Activated B cell treated with CpG ODN at 0.5 μM for 24 hours (primary cell): ENCODE data around the gene WNT5A. TPM values are rescaled to one million over a fixed set of nuclear protein-coding genes. Genes with fewer than 3 reads are reported as not detected.
A peak's percentile ranks its signal among the peaks of the same experiment; 100 is the strongest.

Source experiments
- ATAC-seq: fragments of 200-7000 bp; cut with Tn5 transposase; one replicate; pipeline ENCODE4 v1.10.0; 2021; ENCODE audit warnings: low read depth, mild to moderate bottlenecking, moderate library complexity
- CTCF ChIA-PET: fragments of 350-600 bp; sonication (Branson Sonifier 250); formaldehyde crosslinking; loops from one replicate; lab custom pipeline; 2021; ENCODE audit warnings: antibody characterized with exemption; lab: Charles Lee
- POLR2A ChIA-PET: fragments of 350-600 bp; sonication (Branson Sonifier 250); formaldehyde crosslinking; loops from one replicate; lab custom pipeline; 2021; ENCODE audit warnings: antibody characterized with exemption; lab: Charles Lee
- DNase-seq: peaks from one replicate; pipeline ENCODE4 v3.0.0; 2022
- H3K27ac Mint-ChIP-seq: one replicate; pipeline ENCODE4 v1.8.0; 2020; ENCODE audit warnings: mixed read lengths
- H3K27me3 Mint-ChIP-seq: one replicate; pipeline ENCODE4 v1.8.0; 2021; ENCODE audit warnings: mixed read lengths
- H3K36me3 Mint-ChIP-seq: one replicate; pipeline ENCODE4 v1.8.0; 2021; ENCODE audit warnings: low read depth, mixed read lengths
- H3K4me1 Mint-ChIP-seq: one replicate; pipeline ENCODE4 v1.8.0; 2021; ENCODE audit warnings: mixed read lengths
- H3K4me3 Mint-ChIP-seq: one replicate; pipeline ENCODE4 v1.8.0; 2020; ENCODE audit warnings: mild to moderate bottlenecking, mixed read lengths
- H3K9me3 Mint-ChIP-seq: one replicate; pipeline ENCODE4 v1.8.0; 2020; ENCODE audit warnings: mixed read lengths
- intact Hi-C: fragments of 100-400 bp; cut with micrococcal nuclease; formaldehyde crosslinking; loops from one replicate; pipeline ENCODE4 v1.15.1; 2024
- total RNA-seq: library from RNA; stranded (reverse); gene quantifications from 2 replicates; pipeline ENCODE4 v1.2.3, GENCODE V29; 2022
- TF ChIP-seq, protein P1 (sequence below): fragments of 200-600 bp; IDR thresholded peaks from one replicate; pipeline ENCODE4 v1.8.0; 2022; ENCODE audit warnings: antibody characterized with exemption, mild to moderate bottlenecking

The WNT5A gene
- total RNA-seq, 1 donor from 2014 or later: not detected

DNA sequence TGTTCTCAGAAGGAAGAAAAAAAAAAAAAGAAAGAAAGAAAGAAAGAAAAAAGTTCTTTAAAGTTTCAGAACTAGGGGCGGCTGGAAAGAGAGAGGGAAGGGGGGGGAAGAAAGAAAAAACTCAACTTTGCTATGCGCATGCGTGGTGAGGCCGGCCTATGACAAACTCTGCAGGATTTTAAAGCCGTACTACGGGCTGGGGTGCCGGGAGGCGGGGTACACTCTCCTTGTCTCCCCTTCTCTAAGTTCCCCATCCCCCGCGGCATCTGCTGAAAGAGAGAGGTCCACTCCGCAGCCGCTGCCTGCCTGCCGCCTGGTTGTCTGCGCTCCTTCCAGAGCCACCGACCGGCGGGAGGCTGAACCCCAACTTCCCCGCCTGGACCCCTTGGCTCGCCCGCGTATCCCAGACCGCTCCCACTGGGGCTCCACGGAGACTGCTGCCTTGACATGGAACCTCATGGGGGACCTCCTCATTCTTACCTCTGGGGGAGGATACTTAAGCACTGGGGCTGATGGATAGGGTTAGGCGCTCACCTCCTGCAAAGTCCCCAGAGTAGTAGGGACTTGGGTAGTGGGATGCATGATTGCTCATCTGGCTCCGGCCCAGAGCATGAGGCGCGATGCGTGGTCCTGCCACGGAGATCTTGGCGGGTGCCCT is 1.4 kb upstream of the WNT5A start:
- ATAC-seq (no peak), DNase-seq (no peak)
- H3K27ac Mint-ChIP-seq: no peak overlapping the region
- peak overlapping the region; percentile 67 for H3K4me3 Mint-ChIP-seq
- CTCF ChIA-PET: no interaction called here
- no peaks in the 10 kb centered on the region for H3K9me3 Mint-ChIP-seq
- H3K27me3 Mint-ChIP-seq: peaks cover 62% of the 10 kb centered on the region
- H3K36me3 Mint-ChIP-seq: no peaks in the 10 kb centered on the region
- POLR2A ChIA-PET: no interaction called here
- peaks cover 34% of the 10 kb centered on the region for H3K4me1 Mint-ChIP-seq
- TF ChIP-seq, protein P1, sequence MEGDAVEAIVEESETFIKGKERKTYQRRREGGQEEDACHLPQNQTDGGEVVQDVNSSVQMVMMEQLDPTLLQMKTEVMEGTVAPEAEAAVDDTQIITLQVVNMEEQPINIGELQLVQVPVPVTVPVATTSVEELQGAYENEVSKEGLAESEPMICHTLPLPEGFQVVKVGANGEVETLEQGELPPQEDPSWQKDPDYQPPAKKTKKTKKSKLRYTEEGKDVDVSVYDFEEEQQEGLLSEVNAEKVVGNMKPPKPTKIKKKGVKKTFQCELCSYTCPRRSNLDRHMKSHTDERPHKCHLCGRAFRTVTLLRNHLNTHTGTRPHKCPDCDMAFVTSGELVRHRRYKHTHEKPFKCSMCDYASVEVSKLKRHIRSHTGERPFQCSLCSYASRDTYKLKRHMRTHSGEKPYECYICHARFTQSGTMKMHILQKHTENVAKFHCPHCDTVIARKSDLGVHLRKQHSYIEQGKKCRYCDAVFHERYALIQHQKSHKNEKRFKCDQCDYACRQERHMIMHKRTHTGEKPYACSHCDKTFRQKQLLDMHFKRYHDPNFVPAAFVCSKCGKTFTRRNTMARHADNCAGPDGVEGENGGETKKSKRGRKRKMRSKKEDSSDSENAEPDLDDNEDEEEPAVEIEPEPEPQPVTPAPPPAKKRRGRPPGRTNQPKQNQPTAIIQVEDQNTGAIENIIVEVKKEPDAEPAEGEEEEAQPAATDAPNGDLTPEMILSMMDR: no peak
- intact Hi-C loops: loop anchor here (5.0 kb wide), 1 partner anchor 1004 kb away; no protein-coding TSS in a partner anchor

- H3K4me1 Mint-ChIP-seq: peaks cover 34% of the 10 kb centered on the region
- TF ChIP-seq, protein P1: no peak
- POLR2A ChIA-PET: no interaction called here
- H3K36me3 Mint-ChIP-seq: no peaks in the 10 kb centered on the region
- H3K27ac Mint-ChIP-seq: no peak overlapping the region
- intact Hi-C loops: loop anchor here (5.0 kb wide), 1 partner anchor 1005 kb away; no protein-coding TSS in a partner anchor
- H3K4me3 Mint-ChIP-seq: peak overlapping the region; percentile 78
- ATAC-seq (no peak), DNase-seq (no peak)
- H3K9me3 Mint-ChIP-seq: no peaks in the 10 kb centered on the region
- CTCF ChIA-PET: no interaction called here
- peaks cover 69% of the 10 kb centered on the region for H3K27me3 Mint-ChIP-seq
Observed at GRCh38 chr3:55487381-55488241, 505 bp upstream of the WNT5A start.

DNA sequence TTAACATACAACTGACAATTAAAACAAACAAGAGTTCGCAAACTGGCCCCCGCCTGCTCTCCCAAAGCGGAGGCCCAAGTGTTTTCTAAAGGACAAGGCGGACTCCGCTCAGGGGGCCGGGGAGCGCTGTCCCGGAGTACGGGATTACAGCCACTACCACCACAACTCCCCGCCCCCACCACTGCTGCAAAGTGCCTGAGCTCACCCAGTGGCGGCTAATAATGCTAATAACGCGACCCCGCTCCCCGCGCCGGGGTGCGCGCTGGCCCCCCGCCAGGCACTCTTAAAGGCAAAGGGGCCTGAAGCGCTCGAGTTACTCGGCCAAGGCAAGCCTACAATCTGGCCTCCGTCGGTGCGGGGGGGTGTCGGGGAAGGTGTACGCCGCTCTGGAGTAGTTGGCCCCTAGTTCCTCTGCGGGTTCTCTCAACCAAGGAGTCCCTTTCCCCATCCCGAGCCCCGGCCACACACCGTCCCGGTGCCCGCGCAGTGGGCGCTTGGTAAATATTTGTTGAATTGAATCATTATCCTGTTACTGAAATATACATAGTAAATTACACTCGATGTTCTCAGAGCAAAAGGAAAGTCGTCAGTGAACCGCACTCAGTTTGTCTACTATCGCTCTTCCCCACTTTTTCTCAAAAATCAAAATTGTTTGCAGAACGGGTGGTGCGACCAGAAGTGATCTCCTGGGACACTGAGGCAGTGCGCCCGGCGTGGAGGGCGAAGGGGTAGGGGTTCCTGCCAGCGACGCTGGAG is 827 bp downstream of the WNT5A start:
- ChIA-PET CTCF (no interaction called here), POLR2A (interaction anchor here (0.7 kb wide), 1 partner anchor 765 kb away, joined by 3 read pairs; no protein-coding TSS in a partner anchor)
- DNase-seq (no peak), ATAC-seq (no peak)
- Mint-ChIP-seq H3K27ac (no peak overlapping the region), H3K9me3 (no peaks in the 10 kb centered on the region), H3K4me3 (peak overlapping the region; percentile 56), H3K4me1 (peaks cover 34% of the 10 kb centered on the region), H3K36me3 (no peaks in the 10 kb centered on the region), H3K27me3 (peaks cover 67% of the 10 kb centered on the region)
- intact Hi-C loops: loop anchor here (5.0 kb wide), 1 partner anchor 1006 kb away; no protein-coding TSS in a partner anchor
- TF ChIP-seq, protein P1: no peak

DNA sequence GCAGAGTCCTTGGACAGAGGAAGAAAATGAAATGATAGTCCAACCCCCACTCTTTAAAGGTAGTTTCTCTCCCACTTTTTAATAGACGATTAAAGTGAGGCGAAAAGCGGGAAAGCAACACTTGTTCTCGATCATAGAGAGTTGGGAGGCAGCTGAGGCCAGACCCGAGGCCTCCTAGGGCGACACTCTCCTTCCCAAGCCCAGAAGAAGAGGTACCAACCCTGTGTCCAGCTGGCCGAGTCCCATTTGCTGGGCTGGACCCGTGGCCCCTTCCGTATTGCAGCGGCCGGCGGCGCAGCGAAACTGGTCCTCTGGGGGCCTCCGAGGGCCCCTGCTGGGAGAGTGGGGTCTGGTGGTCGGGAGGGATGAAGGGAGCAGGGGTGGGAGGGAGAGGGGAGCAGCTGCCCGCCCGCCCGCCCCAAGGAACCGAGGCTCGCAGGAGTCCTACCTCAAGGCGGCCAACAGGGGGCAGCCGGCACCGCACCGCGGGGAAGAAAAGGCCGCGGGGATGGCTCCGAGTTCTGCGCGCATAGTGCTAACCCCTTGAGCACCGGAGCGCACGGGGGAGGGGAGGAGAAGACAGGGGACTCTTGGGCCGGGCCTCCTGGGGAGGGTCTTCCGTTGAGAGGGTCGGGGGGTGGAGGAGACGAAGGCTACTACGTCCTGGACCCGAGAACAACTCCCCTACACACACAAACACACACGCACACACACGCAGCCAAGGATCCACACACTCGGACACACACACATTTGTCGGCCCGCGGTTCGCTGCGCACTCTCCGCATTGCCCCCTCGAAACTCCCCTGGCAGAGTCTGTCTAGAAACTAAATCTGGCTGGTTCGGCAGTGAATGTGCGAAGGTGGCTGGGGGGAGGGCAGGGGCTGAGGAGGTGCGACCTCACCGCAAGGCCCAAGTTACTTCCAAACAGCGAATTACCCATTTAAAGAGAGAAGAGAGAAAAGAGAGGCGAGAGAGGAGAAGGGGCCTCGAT is 2.0 kb downstream of the WNT5A start:
- intact Hi-C loops: loop anchor here (2.0 to 5.0 kb wide), 3 partner anchors 262 to 1007 kb away; no protein-coding TSS in a partner anchor
- Mint-ChIP-seq H3K36me3 (no peaks in the 10 kb centered on the region), H3K27me3 (peaks cover 71% of the 10 kb centered on the region), H3K4me3 (peak overlapping the region; percentile 29), H3K9me3 (no peaks in the 10 kb centered on the region), H3K27ac (no peak overlapping the region), H3K4me1 (peaks cover 34% of the 10 kb centered on the region)
- no peak for DNase-seq
- CTCF ChIA-PET: interaction anchor here (0.6 kb wide), 1 partner anchor 10 kb away, joined by 3 read pairs; no protein-coding TSS in a partner anchor
- POLR2A ChIA-PET: no interaction called here
- no peak for ATAC-seq
- TF ChIP-seq, protein P1: no peak
